Measurements from ENCODE around the gene NWD2.

Gene NWD2

DNA sequence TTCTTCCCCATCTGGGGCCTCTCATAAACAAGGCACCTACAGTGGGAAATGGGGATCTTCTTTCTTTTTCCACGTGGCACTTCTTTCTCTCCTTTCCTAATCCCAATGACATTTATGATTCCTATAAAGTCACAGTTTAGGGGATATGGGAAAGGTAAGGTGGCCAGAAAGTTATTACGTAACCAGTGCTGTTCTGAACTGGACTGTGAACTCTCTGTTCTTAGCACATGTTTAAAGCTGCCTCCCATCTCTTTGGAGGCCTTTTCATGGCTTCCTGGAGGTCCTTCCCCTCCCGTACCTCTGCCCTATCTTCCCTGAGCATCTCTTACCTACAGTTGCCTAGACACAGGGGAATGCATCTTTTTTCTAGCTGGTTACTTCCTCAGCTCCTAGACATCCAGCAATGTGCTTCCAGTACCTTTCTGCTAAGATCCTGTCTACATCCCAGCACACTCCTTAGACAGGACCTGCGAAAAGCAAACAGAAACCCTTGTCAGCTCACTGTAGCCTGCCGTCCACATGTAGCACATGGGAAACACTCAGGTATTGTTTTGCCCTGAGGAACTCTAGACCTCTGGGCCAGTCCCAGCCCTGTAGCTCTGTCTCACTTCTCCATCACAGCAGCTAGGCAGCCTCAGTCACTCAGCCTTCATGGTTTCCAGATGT, 195.4 kb downstream of the NWD2 start:
- no peak for DNase-seq (ENCODE audit: low read depth)

DNA sequence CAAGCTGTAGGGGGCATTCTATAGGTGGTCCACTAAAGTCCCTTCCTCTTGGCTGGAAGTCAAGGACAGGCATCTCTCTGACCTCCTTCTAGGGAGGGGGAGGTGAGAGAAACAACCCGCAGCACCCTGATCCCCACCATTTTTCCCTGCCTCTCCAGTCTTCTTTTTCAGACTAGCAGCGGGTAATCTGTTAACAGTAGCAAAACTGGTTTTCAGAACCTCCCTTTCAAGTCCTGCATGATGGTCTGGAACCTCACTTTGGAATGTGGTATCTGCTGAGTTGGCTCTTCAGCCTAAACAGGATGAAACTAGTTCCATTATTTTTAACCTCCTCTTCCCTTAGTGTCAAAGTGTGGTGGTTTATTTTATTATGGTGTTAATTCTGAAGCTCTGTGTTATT, 196.0 kb downstream of the NWD2 start:
- DNase-seq (ENCODE audit: low read depth) = no peak

DNA sequence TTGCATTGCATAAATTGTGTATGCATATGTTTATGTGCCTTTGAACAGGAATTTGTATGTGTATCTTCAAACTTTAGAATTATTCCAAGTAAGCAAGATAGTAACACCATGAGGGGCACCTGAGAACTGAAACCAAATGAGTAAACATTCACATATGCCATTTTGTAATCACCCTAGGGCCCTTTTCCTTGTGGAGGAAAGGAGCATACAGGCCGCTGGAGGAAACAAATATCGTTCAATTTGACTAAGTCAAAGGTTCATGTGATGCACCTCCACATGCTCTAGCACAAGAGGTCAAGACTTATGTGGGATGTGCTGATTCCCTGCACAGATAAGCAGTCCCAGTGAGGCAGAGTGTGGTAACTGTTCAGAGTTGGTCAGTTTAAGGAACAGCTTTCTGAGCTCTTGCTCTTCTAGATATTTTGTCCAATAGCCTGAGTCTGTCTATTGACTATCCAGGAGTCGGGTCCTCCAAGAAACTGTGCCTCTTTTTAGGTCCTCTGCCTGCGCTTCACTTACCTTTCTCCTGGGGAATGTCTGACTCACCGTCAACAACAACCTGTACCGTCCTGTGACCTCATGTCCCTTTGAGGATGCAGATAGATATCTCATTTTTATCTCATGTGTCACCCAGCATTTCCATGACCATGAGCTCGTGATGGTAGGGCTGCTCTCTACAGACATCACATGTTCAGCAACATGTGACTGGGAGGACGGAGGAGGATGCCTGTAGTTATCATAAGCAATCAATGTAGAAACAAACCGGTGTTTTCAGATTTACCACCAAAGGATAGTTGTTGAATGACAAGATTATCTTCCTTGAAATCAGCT, 196.9 kb downstream of the NWD2 start:
- no peak for DNase-seq (ENCODE audit: low read depth)

DNA sequence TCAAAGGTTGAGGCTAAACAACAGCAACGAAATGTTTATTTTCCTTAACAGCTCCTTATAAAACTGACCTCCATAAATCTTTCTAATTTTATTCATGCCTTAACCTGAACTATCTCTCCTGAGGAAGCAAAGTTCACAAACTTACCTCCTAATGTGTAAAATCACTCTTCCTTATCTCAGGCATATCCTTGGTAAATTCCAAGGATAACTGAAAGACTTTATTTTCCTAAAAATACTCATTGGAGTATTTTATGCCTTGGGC, 197.4 kb downstream of the NWD2 start:
- no peak for DNase-seq (ENCODE audit: low read depth)

DNA sequence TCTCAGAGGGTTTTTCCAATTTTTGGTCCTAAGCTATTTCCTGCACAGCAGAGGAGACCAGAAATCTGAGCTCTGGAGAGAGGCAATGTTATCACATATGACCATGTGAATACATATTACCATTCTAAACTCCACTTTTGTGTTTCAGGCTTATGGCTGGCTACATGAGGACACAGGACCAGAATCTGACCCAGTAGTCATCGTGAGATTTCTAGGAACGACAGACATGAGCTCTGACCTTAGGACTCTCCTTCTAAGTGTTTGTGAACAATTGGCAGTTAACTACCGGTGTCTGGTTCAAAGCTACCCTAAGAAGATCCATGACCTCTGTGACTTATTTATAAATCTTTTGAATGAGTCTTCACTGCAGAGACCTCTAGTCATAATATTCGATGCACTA, 198.6 kb downstream of the NWD2 start:
- DNase-seq (ENCODE audit: low read depth) = no peak

DNA sequence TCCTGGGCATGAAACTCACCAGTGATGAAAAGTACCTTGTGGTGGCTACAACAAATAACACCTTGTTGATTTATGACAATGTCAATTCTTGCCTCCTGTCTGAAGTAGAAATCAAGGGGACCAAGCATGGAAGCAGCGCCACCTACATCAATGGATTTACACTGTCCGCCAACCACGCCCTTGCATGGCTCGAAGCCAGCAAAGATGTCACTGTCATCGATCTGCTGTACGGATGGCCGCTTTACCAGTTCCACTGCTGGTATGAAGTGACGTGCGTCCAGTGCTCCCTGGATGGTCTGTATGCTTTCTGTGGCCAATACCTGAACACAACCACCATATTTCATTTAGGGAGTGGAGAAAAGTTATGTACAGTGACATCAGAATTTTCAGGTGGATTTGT, 200.5 kb downstream of the NWD2 start:
- no peak for DNase-seq (ENCODE audit: low read depth)

DNA sequence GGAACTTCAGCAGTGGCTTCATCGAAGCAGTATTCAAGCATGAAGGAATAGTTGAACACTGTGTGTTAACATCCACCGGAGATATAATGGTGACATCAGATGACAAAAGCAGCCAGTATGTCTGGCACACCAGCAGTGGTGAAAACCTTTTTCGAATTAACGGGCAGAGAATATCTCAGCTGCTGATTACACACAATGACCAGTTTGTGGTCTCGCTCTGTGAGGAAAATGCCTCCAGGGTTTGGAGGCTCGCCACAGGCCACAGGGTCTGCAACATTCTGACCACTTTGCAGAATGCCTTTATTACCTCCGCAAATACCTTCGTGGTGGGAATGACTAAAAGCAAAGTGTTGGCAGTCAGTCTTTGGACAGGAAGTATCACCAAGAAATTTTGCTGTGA, 201.5 kb downstream of the NWD2 start:
- no peak for DNase-seq (ENCODE audit: low read depth)

DNA sequence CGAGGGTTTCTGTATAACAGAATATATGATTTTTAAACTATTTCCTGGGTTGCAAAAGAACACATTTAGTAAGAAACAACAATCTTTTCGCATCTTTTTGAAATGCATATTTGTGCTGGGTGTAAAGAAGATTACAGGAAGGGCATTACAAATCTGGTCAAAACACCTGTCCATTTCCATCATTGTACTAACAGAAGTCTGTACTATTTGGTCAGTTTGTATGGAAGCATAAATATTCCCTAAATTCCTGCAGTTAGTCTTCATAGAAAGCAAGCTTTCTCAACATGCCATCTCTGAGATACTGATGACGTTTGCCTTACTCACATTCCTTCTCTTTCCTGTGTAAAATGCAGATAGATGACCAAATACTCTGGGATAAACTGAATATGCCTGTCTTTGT, 203.3 kb downstream of the NWD2 start:
- DNase-seq (ENCODE audit: low read depth) = no peak

DNA sequence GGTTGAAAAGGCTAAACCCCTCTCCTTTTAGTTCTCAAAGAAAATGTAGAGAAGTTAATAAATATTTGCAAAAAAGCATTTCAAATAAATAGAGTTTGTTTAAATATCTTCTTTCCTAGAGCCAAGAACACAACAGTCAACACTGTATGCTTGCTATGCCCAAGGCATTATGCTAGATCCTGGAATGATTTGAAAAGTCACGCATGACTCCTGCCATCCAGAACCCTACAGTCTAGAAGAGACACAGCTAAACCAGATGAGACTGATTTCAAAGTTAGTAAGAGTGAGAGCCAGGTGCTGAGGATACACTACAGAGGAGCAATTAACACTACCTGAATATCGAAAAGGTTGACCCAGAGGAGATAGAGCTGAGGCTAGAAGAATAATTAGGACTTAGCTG, 205.8 kb downstream of the NWD2 start:
- no peak for DNase-seq (ENCODE audit: low read depth)

DNA sequence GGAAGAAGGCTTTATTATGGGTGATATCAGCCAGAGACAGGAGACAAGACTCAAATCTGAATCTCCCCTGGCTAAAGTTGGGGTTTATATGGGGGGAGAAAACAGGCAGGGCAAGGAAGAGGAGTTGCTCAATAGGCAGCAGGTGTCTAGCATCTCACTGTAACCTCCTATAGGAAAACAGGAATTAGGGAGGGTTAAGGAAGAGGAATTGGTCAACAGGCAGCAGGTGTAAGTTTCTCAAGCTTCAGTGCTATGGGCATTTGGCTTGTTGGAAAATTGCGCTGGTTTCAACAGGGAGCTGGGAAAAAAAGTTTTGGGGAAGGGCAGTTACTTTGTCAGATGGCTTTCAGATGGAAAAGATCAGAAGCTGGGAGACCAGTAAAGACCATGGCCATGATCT, 206.4 kb downstream of the NWD2 start:
- DNase-seq (ENCODE audit: low read depth) = no peak

DNA sequence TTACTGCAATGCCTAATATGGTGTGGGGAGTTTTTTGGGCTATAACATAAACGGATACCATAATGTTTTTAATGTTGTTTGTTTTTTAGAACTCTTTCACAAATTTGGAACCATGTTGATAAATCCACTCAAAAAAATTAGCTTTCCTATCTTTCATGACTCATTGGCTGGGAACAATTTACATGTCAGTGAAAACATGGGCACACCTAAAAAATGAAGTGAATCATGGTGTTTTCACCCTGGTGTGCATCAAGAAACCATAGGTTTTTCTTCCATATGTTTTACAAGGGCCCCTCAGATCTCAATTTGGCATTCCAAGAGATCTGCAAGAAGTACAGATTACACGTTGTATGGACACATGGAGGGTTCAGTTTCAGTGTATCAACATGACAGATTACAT, 207.1 kb downstream of the NWD2 start:
- DNase-seq (ENCODE audit: low read depth) = no peak

DNA sequence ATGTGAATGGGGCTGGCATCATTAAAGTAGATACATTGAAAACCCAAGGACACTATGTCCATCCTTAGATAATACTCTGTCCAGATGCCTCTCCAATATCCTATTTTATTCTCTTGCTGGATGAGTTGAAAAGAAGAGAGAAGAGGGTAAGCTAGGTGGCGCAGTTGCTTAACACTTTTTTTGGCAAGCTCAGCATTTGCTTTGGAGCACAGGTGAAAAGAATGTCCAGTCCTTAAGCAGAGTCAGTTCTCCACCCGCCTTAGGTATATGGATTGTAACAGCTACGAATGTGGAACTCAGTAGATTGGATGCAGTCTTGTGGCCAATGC, 208.4 kb downstream of the NWD2 start:
- peak; percentile 17 for DNase-seq (ENCODE audit: low read depth)

DNA sequence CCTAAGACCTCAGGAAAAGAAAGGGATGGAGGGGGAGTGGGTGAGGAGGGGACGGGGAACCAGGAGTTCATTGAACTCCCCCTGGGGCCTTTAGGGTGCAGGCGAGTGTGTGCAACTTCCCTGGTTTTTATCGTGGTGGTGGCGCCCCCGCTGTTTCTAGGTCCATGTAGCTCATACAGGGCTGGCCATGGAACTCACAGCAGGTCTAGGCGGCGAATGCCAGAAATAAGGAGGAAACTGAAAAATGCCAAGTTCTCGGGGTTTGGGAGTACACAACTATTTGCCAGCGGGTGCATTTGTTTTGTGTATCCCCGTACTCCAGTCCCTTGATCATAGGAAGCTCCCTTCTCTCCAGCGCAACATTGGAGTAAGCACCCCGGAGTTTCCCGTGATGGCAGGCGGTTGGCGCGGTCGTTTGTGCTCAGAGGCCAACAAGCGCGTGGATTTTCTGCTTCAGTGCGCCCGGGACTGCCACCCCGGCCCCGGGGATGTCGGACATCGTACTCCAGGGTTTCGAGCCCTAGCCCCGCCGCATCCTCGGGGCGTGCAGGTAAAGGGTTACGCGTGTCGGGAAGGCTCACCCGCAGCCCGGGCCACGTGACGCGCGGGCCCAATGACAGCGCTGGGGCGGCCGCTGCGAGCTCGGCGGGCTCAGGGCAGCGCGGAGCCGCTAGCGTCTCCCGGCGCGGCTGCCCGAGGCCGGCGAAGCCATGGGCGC, 208.9 kb downstream of the NWD2 start:
- peak; percentile 28 for DNase-seq (ENCODE audit: low read depth)

DNA sequence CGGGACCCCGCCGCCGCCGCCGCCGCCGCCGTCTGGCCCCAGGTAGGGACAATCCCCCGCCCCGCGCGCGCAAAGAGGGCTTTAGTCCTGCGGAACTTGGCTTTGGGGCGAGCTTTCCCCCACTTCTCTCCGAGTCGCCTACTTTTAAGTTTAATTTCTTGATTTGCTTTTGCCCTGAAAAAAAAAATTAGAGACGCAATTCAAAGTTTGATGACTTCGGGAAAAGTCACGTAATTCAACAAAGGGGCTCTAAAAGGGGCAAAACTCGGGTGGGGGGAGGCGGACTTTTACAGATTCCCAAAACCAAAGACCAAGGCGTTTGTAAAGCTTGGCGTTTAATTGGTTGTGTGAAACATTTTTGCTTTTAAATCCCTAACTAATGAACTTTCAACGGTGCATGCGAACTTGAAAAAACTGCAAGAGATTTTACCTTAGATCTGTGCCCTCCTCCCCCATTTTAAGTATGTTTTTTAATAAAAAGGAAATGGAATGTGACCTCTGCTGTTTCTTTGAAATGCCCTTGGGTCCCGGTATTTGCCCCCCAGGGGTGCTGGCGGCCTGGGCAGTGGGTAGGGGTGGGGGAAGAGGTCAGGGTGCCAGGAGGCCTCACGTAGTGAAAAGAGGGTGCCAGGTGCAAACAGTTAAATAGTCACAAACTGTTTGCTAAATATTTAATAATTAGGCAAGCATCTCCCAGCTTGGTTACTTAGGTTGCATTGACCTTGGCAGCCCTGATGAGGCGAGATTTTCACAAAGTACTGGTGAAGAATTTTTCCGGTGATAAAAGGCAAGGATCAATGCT, 209.7 kb downstream of the NWD2 start:
- DNase-seq (ENCODE audit: low read depth) = no peak

DNA sequence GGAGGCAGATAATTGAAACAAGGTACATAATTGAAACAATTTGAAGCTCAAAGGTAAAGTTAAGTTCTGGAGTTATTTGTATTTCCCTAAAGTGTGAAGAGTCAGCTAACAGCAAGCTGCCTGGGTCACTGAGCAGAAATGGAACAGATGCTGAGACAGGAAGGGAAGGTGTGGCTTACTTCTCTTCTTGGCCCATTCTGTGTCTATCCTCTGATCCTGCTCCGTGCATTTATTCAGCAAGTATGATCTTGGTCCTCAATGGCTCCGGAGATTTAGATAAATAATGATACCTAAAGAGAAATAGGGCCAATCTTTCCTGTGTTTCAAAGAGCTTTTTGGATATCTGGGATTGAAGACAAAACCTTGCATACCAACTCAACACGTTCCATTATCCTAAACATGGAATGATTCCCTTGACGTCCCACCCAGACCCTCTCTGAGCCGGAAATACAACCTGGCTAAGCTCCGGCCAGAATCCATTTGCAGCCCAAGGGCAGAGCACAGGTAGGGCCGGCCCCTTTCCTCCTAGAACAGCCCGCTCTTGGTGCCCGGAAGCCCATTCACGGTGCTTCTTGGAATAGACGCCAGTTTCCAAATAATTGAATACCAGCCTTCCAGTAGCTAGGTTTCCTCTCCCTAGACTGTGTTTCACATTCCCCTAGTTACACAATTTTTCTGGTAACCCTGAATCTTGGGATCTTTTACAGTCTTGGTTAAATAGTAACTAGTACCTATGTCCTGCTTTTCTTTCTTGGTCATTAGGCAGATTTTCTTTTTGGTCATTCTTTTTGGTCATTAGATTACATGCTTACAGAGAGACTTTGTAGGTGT, 211.0 kb downstream of the NWD2 start:
- DNase-seq (ENCODE audit: low read depth) = no peak

DNA sequence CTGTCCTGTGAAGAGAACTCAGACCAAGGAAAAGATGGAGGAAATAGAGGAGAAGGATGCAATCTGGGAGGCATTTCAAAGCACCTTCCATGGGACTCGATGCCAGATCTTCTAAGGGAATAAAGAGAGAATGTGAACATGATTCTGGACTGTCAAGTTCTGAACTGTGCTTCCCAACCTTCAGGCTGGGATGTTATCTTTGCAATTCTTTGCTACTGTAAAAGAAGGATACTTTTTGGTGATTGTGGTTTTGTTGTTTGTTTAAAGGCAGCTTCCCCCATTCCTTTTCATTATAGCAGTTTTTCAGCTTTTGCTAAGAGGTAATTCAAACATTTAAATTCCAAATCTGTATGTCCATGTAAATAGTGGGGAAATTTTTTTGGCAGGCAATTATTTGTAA, 217.3 kb downstream of the NWD2 start:
- DNase-seq (ENCODE audit: low read depth) = no peak

DNA sequence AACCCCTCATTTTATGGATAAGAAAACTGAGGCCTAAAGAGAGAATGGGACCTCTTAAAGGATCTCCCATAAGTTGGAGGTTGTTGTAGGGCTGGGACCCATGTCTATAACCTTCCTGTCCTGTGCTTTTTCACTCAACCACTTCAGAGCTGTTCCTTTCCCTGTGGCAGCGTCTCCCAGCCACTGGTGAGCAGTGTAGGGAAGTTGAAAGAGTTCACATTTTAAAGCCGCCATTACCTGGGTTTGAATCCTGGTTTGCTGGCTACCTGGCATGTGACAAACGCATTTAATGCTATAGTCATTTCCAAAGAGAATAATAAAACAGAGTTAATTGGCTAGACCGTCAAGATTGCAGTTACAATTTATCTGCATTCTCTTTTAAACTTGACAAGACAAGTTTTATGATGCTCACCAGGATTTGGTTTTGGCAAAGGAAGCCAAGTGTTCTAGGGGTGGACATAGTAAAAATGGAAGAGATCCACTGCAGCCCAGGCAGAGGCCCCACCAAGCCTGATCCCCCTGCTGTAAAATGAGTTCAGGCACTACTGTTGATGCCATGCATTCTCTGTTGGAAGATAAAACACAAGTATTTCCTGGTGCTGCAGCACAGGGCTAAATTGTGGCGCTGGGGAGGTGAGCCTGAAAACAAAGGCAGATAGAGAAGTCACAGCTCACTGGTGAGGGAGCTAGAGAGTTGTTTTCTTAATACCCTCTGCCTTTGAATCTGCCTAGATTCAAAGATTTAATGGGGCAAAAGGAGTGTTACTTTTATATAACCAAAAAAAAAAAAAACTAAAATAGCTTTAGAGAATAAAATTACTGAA, 218.7 kb downstream of the NWD2 start:
- DNase-seq (ENCODE audit: low read depth) = no peak

DNA sequence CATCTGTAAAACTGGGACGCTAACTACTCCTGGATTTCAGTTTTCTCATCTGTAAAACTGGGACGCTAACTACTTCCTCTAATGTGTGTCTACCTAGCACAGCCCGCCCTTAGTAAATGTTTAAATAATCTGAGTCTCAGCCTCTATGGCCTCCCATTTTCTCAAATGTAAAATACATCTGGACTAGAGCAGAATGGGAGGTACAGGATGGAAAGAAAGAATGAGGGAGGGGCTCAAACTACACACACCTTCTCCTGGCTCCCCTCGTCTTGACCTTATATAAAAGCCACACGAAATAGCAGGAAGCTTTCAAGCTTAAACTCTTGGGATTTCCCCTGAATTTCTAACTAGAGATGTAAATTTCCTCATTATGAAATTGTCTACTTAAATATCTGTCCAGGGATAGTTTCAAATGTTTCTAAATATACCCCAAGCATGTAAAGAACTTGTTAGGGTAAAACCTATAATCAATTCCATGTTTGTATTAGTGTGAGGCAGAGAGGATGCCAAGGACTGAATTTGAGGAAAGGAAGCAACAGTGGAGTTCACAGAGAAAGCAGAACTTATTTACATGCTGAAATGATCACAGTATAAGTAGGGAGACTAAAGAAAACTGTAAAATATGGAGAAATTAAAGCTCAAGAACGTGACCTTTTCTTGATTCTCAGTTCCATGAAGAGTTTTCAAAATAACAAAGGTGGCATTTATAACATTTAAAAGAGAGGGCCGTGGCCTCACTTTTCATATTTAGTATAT, 220.0 kb downstream of the NWD2 start:
- DNase-seq (ENCODE audit: low read depth) = no peak

DNA sequence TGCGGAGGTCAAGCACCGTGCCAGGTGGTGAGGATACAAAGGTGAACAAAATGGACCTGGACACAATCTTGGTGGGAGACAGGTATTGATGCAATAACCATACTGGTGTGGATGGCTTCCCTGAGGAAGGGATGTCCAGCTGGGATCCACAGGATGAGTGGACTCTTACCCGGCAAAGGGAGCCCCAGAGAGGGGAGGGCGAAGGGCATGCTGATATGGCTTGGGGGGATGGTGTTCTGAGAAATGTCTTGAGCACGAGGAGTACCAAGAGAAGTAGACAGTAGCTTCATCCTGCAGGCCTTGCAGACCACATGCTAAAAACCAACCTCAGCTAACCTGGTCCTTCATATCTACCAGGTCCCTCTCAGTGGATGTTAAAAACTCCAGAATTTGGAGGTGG, 220.8 kb downstream of the NWD2 start:
- DNase-seq (ENCODE audit: low read depth) = no peak

DNA sequence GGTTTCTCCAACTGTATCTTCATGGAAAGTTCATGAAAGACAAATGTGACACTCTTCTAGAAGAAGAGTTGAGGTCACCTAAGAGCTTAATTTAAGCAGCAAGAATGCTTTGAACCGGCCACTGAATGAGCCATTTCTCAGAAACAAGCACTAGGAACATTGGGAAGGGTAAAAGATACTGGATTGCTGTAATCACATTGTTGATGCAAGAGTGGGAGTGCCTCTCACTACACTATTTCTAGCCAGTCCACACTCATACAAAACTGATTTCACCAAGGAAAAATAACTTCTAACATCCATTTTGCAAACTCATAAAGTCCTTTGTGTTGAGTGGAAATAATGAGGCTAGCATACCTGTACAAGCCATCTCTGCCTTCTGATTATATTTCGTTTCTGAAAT, 221.3 kb downstream of the NWD2 start:
- no peak for DNase-seq (ENCODE audit: low read depth)
